SK-N-SH (cell line): ENCODE measurements around the gene ARID2. TPM values are rescaled to one million over a fixed set of nuclear protein-coding genes. Genes with fewer than 3 reads are reported as not detected.

ENCODE experiments used
- CTCF ChIA-PET: fragments of 300-600, 350-600 bp; formaldehyde crosslinking; extraction: SDS; loops from one replicate; lab custom pipeline; 2021; lab: Yijun Ruan, JAX
- POLR2A ChIA-PET: fragments of 350-600 bp; sonication (Branson Sonifier 250); formaldehyde crosslinking; extraction: SDS; loops from one replicate; lab custom pipeline; 2020; ENCODE audit warnings: antibody characterized with exemption, inconsistent platforms; lab: Yijun Ruan, JAX
- DNase-seq: peaks from one replicate; pipeline ENCODE4 v3.0.0; 2012
- H2AFZ ChIP-seq: fragments of 200-600 bp; sonication (generic); 2 replicates; pipeline ENCODE4 v1.8.1; 2016; ENCODE audit warnings: antibody characterized with exemption, mild to moderate bottlenecking, low read depth
- H3F3A ChIP-seq: fragments of 200-600 bp; sonication (generic); replicated peaks from 2 replicates; pipeline ENCODE3; 2016; ENCODE audit warnings: antibody characterized with exemption, mild to moderate bottlenecking; ENCODE audit not compliant: insufficient read depth
- H3K27ac ChIP-seq, 2 experiments: fragments of 200-500 bp in 1 of 2; fragments of 200-600 bp in 1 of 2; sonication (Bioruptor generic) in 1 of 2; sonication (generic), shearing (Covaris generic) in 1 of 2; 2 replicates each; pipeline versions ENCODE4 v1.5.1 to v1.6.1; 2014 to 2016; ENCODE audit warnings: low read depth in 2 of 2, inconsistent platforms in 1 of 2, low read length in 1 of 2, mild to moderate bottlenecking in 1 of 2, mixed read lengths in 1 of 2
- H3K27me3 ChIP-seq: fragments of 200-600 bp; sonication (generic), shearing (Covaris generic); 2 replicates; pipeline ENCODE4 v1.6.1; 2016; ENCODE audit warnings: mixed run types; ENCODE audit not compliant: insufficient read depth
- H3K36me3 ChIP-seq, 2 experiments: fragments of 200-500 bp in 1 of 2; fragments of 200-600 bp in 1 of 2; sonication (Bioruptor generic) in 1 of 2; sonication (generic) in 1 of 2; replicated peaks in 1 of 2; 2 replicates each; pipeline versions ENCODE3 to v1.5.1; 2014 to 2016; ENCODE audit warnings: low read length in 1 of 2, mild to moderate bottlenecking in 1 of 2; ENCODE audit not compliant: insufficient read depth in 2 of 2, control insufficient read depth in 1 of 2
- H3K4me1 ChIP-seq, 2 experiments: fragments of 200-500 bp in 1 of 2; fragments of 200-600 bp in 1 of 2; sonication (Bioruptor generic) in 1 of 2; sonication (generic), shearing (Covaris generic) in 1 of 2; 2 replicates each; pipeline versions ENCODE4 v1.5.1 to v1.6.1; 2014 to 2016; ENCODE audit warnings: low read depth in 1 of 2, low read length in 1 of 2, mixed run types in 1 of 2; ENCODE audit not compliant: insufficient read depth in 2 of 2, control insufficient read depth in 1 of 2
- H3K4me2 ChIP-seq: fragments of 200-600 bp; sonication (generic), shearing (Covaris generic); 2 replicates; pipeline ENCODE4 v1.6.1; 2017; ENCODE audit warnings: mixed run types
- H3K4me3 ChIP-seq, 2 experiments: fragments of 200-500 bp in 1 of 2; fragments of 200-600 bp in 1 of 2; sonication (Bioruptor generic) in 1 of 2; sonication (generic), shearing (Covaris generic) in 1 of 2; 2 replicates each; pipeline versions ENCODE4 v1.5.1 to v1.8.1; 2014 to 2016; ENCODE audit warnings: low read depth in 2 of 2, inconsistent platforms in 1 of 2, low read length in 1 of 2, mild to moderate bottlenecking in 1 of 2, mixed read lengths in 1 of 2, moderate library complexity in 1 of 2
- H3K79me2 ChIP-seq: fragments of 200-600 bp; sonication (generic); 2 replicates; pipeline ENCODE4 v1.8.1; 2017; ENCODE audit warnings: mild to moderate bottlenecking; ENCODE audit not compliant: insufficient read depth
- H3K9ac ChIP-seq: fragments of 200-600 bp; sonication (generic); 2 replicates; pipeline ENCODE4 v1.6.1; 2017; ENCODE audit warnings: mixed run types
- H3K9me2 ChIP-seq: fragments of 200-600 bp; sonication (generic); 2 replicates; pipeline ENCODE4 v1.6.1; 2017; ENCODE audit warnings: mixed run types
- H3K9me3 ChIP-seq: fragments of 200-600 bp; sonication (generic); 2 replicates; pipeline ENCODE4 v1.6.1; 2017; ENCODE audit warnings: mixed run types, mild to moderate bottlenecking, moderate library complexity
- H4K20me1 ChIP-seq: fragments of 200-600 bp; sonication (generic); 2 replicates; pipeline ENCODE4 v1.6.1; 2017; ENCODE audit warnings: mild to moderate bottlenecking, mixed run types; ENCODE audit not compliant: insufficient read depth
- ELF1 ChIP-seq: IDR thresholded peaks from 2 replicates; pipeline ENCODE4 v1.4.0; 2012
- EP300 ChIP-seq, 2 experiments: IDR thresholded peaks; 2 replicates each; pipeline versions ENCODE4 v1.4.0 to v1.6.1; 2012; ENCODE audit warnings: borderline replicate concordance in 1 of 2, low read depth in 1 of 2, low read length in 1 of 2
- FOSL2 ChIP-seq: IDR thresholded peaks from 2 replicates; pipeline ENCODE4 v1.4.0; 2012; ENCODE audit warnings: low read depth, mild to moderate bottlenecking, moderate library complexity, borderline replicate concordance
- FOXM1 ChIP-seq: IDR thresholded peaks from 2 replicates; pipeline ENCODE4 v1.4.0; 2012; ENCODE audit warnings: low read depth, mild to moderate bottlenecking
- GABPA ChIP-seq: IDR thresholded peaks from 2 replicates; pipeline ENCODE4 v1.4.0; 2012; ENCODE audit warnings: low read depth, mild to moderate bottlenecking
- NFIC ChIP-seq: IDR thresholded peaks from 2 replicates; pipeline ENCODE4 v1.4.0; 2012; ENCODE audit warnings: borderline replicate concordance
- NRF1 ChIP-seq: IDR thresholded peaks from 2 replicates; pipeline ENCODE4 v1.6.1; 2012; ENCODE audit warnings: low read depth, mild to moderate bottlenecking, low read length
- RCOR1 ChIP-seq: fragments of 150-350 bp; IDR thresholded peaks from 2 replicates; pipeline ENCODE4 v1.6.1; 2017; ENCODE audit warnings: antibody characterized with exemption, low read length
- RFX5 ChIP-seq: IDR thresholded peaks from 2 replicates; pipeline ENCODE4 v1.6.1; 2012; ENCODE audit warnings: mild to moderate bottlenecking, improper control_type of control experiment, low read length
- SIN3A ChIP-seq: IDR thresholded peaks from 2 replicates; pipeline ENCODE4 v1.6.1; 2012; ENCODE audit warnings: low read depth, mild to moderate bottlenecking, low read length, moderate library complexity, borderline replicate concordance
- TAF1 ChIP-seq: IDR thresholded peaks from 2 replicates; pipeline ENCODE4 v1.6.1; 2012; ENCODE audit warnings: low read depth, mild to moderate bottlenecking, low read length, moderate library complexity, borderline replicate concordance
- WGBS: methylation state at CpG from one replicate; pipeline ENCODE4 v1.1.6; 2017; ENCODE audit warnings: low lambda C conversion rate; 5-methylcytosine and 5-hydroxymethylcytosine counted together
- polyA plus RNA-seq, 3 experiments: library from polyadenylated mRNA; depleted of rRNA; stranded (reverse); fragments of >200 nt; gene quantifications; 2 replicates each; pipeline ENCODE4 v1.2.3, GENCODE V29; 2012
- TF ChIP-seq, protein P1 (sequence below): fragments of 150-350 bp; IDR thresholded peaks from 2 replicates; pipeline ENCODE4 v1.6.1; 2016; ENCODE audit warnings: mild to moderate bottlenecking, low read depth, low read length
- TF ChIP-seq, protein P2 (sequence below): fragments of 200-600 bp; sonication (generic); IDR thresholded peaks from 2 replicates; pipeline ENCODE4 v1.6.1; 2017; ENCODE audit warnings: antibody characterized with exemption, mild to moderate bottlenecking, moderate library complexity

The ARID2 gene
- polyA plus RNA-seq, 1 of the 3 experiments (the other 2 are of a cell fraction), result 5.9 TPM

DNA sequence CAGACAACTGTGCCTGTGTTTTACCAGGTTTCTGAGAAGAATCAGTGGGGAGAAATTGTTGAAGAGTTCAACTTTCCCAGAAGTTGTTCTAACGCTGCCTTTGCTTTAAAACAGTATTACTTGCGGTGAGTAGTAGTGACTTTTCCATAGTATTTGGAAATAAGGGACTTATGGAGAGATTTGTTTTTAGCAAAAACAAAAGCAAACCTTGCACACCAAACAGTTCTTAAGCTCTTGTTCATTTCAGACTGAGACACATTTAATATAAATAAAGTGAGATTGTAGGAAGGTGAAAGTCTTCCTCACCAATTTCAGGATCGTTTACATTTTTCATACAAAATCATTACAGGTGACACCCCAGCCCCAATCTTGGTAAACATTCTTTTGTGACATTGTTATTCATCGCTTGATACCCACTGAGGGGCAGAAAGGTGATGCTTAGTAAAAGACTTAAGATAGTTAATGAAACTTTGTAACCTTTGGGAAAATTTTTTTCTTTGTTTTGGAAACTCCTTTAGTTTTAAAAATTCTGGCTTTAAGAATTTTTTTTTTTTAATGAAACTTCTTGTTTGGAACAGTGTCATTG, 1.8 kb downstream of the ARID2 start:
- Histone ChIP-seq H3K79me2 (peaks cover 59% of the 10 kb centered on the region), H3K9ac (peak overlapping the region; percentile 91), H3K9me3 (no peaks in the 10 kb centered on the region), H4K20me1 (0 out of 2 replicates have a peak, but pooled peaks cover 6% of the 10 kb centered on the region), H3F3A (peaks cover 46% of the 10 kb centered on the region), H3K27me3 (no peaks in the 10 kb centered on the region), H2AFZ (no peak overlapping the region)
- TF ChIP-seq RFX5 (no peak), FOSL2 (no peak), NFIC (no peak), EP300 (IDR thresholded peaks at IDR 0.05; ENCODE audit: borderline replicate concordance in 1 of 2, low read depth in 1 of 2, low read length in 1 of 2) (no peak), FOXM1 (no peak)
- TF ChIP-seq, protein P1, sequence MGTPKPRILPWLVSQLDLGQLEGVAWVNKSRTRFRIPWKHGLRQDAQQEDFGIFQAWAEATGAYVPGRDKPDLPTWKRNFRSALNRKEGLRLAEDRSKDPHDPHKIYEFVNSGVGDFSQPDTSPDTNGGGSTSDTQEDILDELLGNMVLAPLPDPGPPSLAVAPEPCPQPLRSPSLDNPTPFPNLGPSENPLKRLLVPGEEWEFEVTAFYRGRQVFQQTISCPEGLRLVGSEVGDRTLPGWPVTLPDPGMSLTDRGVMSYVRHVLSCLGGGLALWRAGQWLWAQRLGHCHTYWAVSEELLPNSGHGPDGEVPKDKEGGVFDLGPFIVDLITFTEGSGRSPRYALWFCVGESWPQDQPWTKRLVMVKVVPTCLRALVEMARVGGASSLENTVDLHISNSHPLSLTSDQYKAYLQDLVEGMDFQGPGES, result no peak
- TF ChIP-seq, all 33 proteins: peak for 0
- POLR2A ChIA-PET, result no interaction called here
- Histone ChIP-seq H3K9me2 (no peaks in the 10 kb centered on the region), H3K4me3 (peak overlapping the region; percentile 67 to 93), H3K4me2 (peak overlapping the region; percentile 88), H3K4me1 (peaks cover 8 to 10% of the 10 kb centered on the region in 2 experiments; a peak in 2 of 4 replicates), H3K27ac (peak overlapping the region; percentile 94 to 99), H3K36me3 (peaks cover 18 to 26% of the 10 kb centered on the region in 2 experiments)
- WGBS, result 15% methylated on average over 4 of the region's 4 CpGs
- DNase-seq, result no peak
- CTCF ChIA-PET, result interaction anchor here (1.4 to 9.2 kb wide), 2 partner anchors 16 to 186 kb away, joined by 3 to 70 read pairs; no protein-coding TSS in a partner anchor

DNA sequence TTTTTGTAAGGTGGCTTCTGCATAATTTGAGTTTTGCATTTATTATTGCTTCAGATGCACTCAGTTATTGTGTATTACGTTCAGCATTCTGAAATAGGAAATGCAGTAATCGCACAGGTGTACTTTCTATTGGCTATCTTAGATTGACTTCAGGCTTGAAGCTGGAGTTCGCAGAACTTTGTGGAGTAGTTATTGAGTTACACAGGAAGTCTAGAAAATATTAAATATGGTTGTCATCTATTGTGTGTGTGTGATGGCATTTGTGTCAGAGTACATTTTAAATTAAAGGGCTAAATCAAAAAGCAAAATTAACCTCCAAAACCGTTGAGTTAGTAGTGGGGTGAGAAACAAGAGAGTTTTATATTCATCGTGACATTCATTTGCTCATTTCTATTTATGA, 2.7 kb downstream of the ARID2 start:
- ChIA-PET CTCF (interaction anchor here (1.1 kb wide), 1 partner anchor 13 kb away, joined by 4 read pairs; no protein-coding TSS in a partner anchor), POLR2A (no interaction called here)
- Histone ChIP-seq H3K36me3 (peaks cover 28 to 35% of the 10 kb centered on the region in 2 experiments), H2AFZ (no peak overlapping the region), H3K4me1 (peaks cover 8 to 10% of the 10 kb centered on the region in 2 experiments; a peak in 2 of 4 replicates), H3K9me3 (no peaks in the 10 kb centered on the region), H4K20me1 (0 out of 2 replicates have a peak, but pooled peaks cover 6% of the 10 kb centered on the region), H3K27me3 (no peaks in the 10 kb centered on the region), H3K9me2 (no peaks in the 10 kb centered on the region), H3K4me2 (peak overlapping the region; percentile 88), H3K9ac (peak overlapping the region; percentile 91; the same call in 1 of the 2 replicates), H3F3A (peaks cover 36% of the 10 kb centered on the region), H3K4me3 (peak overlapping the region; percentile 13 to 93; a peak in 3 of 4 replicates), H3K27ac (peak overlapping the region; percentile 94 to 99), H3K79me2 (peaks cover 65% of the 10 kb centered on the region)
- no peak for DNase-seq
- 17% methylated on average over 5 of the region's 5 CpGs for WGBS
- TF ChIP-seq, protein P1, result no peak
- TF ChIP-seq, protein P2, sequence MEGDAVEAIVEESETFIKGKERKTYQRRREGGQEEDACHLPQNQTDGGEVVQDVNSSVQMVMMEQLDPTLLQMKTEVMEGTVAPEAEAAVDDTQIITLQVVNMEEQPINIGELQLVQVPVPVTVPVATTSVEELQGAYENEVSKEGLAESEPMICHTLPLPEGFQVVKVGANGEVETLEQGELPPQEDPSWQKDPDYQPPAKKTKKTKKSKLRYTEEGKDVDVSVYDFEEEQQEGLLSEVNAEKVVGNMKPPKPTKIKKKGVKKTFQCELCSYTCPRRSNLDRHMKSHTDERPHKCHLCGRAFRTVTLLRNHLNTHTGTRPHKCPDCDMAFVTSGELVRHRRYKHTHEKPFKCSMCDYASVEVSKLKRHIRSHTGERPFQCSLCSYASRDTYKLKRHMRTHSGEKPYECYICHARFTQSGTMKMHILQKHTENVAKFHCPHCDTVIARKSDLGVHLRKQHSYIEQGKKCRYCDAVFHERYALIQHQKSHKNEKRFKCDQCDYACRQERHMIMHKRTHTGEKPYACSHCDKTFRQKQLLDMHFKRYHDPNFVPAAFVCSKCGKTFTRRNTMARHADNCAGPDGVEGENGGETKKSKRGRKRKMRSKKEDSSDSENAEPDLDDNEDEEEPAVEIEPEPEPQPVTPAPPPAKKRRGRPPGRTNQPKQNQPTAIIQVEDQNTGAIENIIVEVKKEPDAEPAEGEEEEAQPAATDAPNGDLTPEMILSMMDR, result no peak
- no peak for TF ChIP-seq TAF1
- TF ChIP-seq NRF1, result no peak
- TF ChIP-seq GABPA, result no peak
- no peak for TF ChIP-seq SIN3A
- TF ChIP-seq ELF1, result no peak
- TF ChIP-seq RCOR1, result no peak
